SK-N-SH (cell line): ENCODE measurements around the gene HSD3B2. TPM values are rescaled to one million over a fixed set of nuclear protein-coding genes. Genes with fewer than 3 reads are reported as not detected.

Experiments used
- CTCF ChIA-PET: fragments of 300-600, 350-600 bp; formaldehyde crosslinking; extraction: SDS; loops from one replicate; lab custom pipeline; 2021; lab: Yijun Ruan, JAX
- POLR2A ChIA-PET: fragments of 350-600 bp; sonication (Branson Sonifier 250); formaldehyde crosslinking; extraction: SDS; loops from one replicate; lab custom pipeline; 2020; ENCODE audit warnings: antibody characterized with exemption, inconsistent platforms; lab: Yijun Ruan, JAX
- DNase-seq: peaks from one replicate; pipeline ENCODE4 v3.0.0; 2012
- H2AFZ ChIP-seq: fragments of 200-600 bp; sonication (generic); 2 replicates; pipeline ENCODE4 v1.8.1; 2016; ENCODE audit warnings: antibody characterized with exemption, mild to moderate bottlenecking, low read depth
- H3F3A ChIP-seq: fragments of 200-600 bp; sonication (generic); replicated peaks from 2 replicates; pipeline ENCODE3; 2016; ENCODE audit warnings: antibody characterized with exemption, mild to moderate bottlenecking; ENCODE audit not compliant: insufficient read depth
- H3K27ac ChIP-seq, 2 experiments: fragments of 200-500 bp in 1 of 2; fragments of 200-600 bp in 1 of 2; sonication (Bioruptor generic) in 1 of 2; sonication (generic), shearing (Covaris generic) in 1 of 2; 2 replicates each; pipeline versions ENCODE4 v1.5.1 to v1.6.1; 2014 to 2016; ENCODE audit warnings: low read depth in 2 of 2, inconsistent platforms in 1 of 2, low read length in 1 of 2, mild to moderate bottlenecking in 1 of 2, mixed read lengths in 1 of 2
- H3K27me3 ChIP-seq: fragments of 200-600 bp; sonication (generic), shearing (Covaris generic); 2 replicates; pipeline ENCODE4 v1.6.1; 2016; ENCODE audit warnings: mixed run types; ENCODE audit not compliant: insufficient read depth
- H3K36me3 ChIP-seq, 2 experiments: fragments of 200-500 bp in 1 of 2; fragments of 200-600 bp in 1 of 2; sonication (Bioruptor generic) in 1 of 2; sonication (generic) in 1 of 2; replicated peaks in 1 of 2; 2 replicates each; pipeline versions ENCODE3 to v1.5.1; 2014 to 2016; ENCODE audit warnings: low read length in 1 of 2, mild to moderate bottlenecking in 1 of 2; ENCODE audit not compliant: insufficient read depth in 2 of 2, control insufficient read depth in 1 of 2
- H3K4me1 ChIP-seq, 2 experiments: fragments of 200-500 bp in 1 of 2; fragments of 200-600 bp in 1 of 2; sonication (Bioruptor generic) in 1 of 2; sonication (generic), shearing (Covaris generic) in 1 of 2; 2 replicates each; pipeline versions ENCODE4 v1.5.1 to v1.6.1; 2014 to 2016; ENCODE audit warnings: low read depth in 1 of 2, low read length in 1 of 2, mixed run types in 1 of 2; ENCODE audit not compliant: insufficient read depth in 2 of 2, control insufficient read depth in 1 of 2
- H3K4me2 ChIP-seq: fragments of 200-600 bp; sonication (generic), shearing (Covaris generic); 2 replicates; pipeline ENCODE4 v1.6.1; 2017; ENCODE audit warnings: mixed run types
- H3K4me3 ChIP-seq, 2 experiments: fragments of 200-500 bp in 1 of 2; fragments of 200-600 bp in 1 of 2; sonication (Bioruptor generic) in 1 of 2; sonication (generic), shearing (Covaris generic) in 1 of 2; 2 replicates each; pipeline versions ENCODE4 v1.5.1 to v1.8.1; 2014 to 2016; ENCODE audit warnings: low read depth in 2 of 2, inconsistent platforms in 1 of 2, low read length in 1 of 2, mild to moderate bottlenecking in 1 of 2, mixed read lengths in 1 of 2, moderate library complexity in 1 of 2
- H3K79me2 ChIP-seq: fragments of 200-600 bp; sonication (generic); 2 replicates; pipeline ENCODE4 v1.8.1; 2017; ENCODE audit warnings: mild to moderate bottlenecking; ENCODE audit not compliant: insufficient read depth
- H3K9ac ChIP-seq: fragments of 200-600 bp; sonication (generic); 2 replicates; pipeline ENCODE4 v1.6.1; 2017; ENCODE audit warnings: mixed run types
- H3K9me2 ChIP-seq: fragments of 200-600 bp; sonication (generic); 2 replicates; pipeline ENCODE4 v1.6.1; 2017; ENCODE audit warnings: mixed run types
- H3K9me3 ChIP-seq: fragments of 200-600 bp; sonication (generic); 2 replicates; pipeline ENCODE4 v1.6.1; 2017; ENCODE audit warnings: mixed run types, mild to moderate bottlenecking, moderate library complexity
- H4K20me1 ChIP-seq: fragments of 200-600 bp; sonication (generic); 2 replicates; pipeline ENCODE4 v1.6.1; 2017; ENCODE audit warnings: mild to moderate bottlenecking, mixed run types; ENCODE audit not compliant: insufficient read depth
- CHD2 ChIP-seq: fragments of 150-350 bp; IDR thresholded peaks from 2 replicates; pipeline ENCODE4 v1.6.1; 2018; ENCODE audit warnings: low read length; ENCODE audit not compliant: partially characterized antibody
- ELF1 ChIP-seq: IDR thresholded peaks from 2 replicates; pipeline ENCODE4 v1.4.0; 2012
- EZH2phosphoT487 ChIP-seq: fragments of 200-600 bp; sonication (generic); IDR thresholded peaks from 2 replicates; pipeline ENCODE4 v1.6.1; 2017; ENCODE audit warnings: low read depth, mixed run types, mild to moderate bottlenecking, antibody characterized with exemption, moderate library complexity, borderline replicate concordance
- GATA2 ChIP-seq: sonication (generic); formaldehyde crosslinking; IDR thresholded peaks from 2 replicates; pipeline ENCODE4 v1.5.0; 2020; ENCODE audit warnings: mild to moderate bottlenecking, missing genetic modification reagents
- JUND ChIP-seq: IDR thresholded peaks from 2 replicates; pipeline ENCODE4 v1.4.0; 2012
- MAX ChIP-seq: IDR thresholded peaks from 2 replicates; pipeline ENCODE4 v1.4.0; 2012; ENCODE audit warnings: low read depth
- MXI1 ChIP-seq: IDR thresholded peaks from 2 replicates; pipeline ENCODE4 v1.6.1; 2012; ENCODE audit warnings: mild to moderate bottlenecking, low read depth, low read length, improper control_type of control experiment
- NFIC ChIP-seq: IDR thresholded peaks from 2 replicates; pipeline ENCODE4 v1.4.0; 2012; ENCODE audit warnings: borderline replicate concordance
- PBX3 ChIP-seq: IDR thresholded peaks from 2 replicates; pipeline ENCODE4; 2012
- REST ChIP-seq: IDR thresholded peaks from 2 replicates; pipeline ENCODE4 v1.6.1; 2012; ENCODE audit warnings: mild to moderate bottlenecking, low read depth, low read length, moderate library complexity
- RFX5 ChIP-seq: IDR thresholded peaks from 2 replicates; pipeline ENCODE4 v1.6.1; 2012; ENCODE audit warnings: mild to moderate bottlenecking, improper control_type of control experiment, low read length
- TAF1 ChIP-seq: IDR thresholded peaks from 2 replicates; pipeline ENCODE4 v1.6.1; 2012; ENCODE audit warnings: low read depth, mild to moderate bottlenecking, low read length, moderate library complexity, borderline replicate concordance
- TEAD4 ChIP-seq: IDR thresholded peaks from 2 replicates; pipeline ENCODE4 v1.4.0; 2012; ENCODE audit warnings: mild to moderate bottlenecking, borderline replicate concordance; ENCODE audit not compliant: insufficient read depth
- YY1 ChIP-seq: IDR thresholded peaks from 2 replicates; pipeline ENCODE4 v1.4.0; 2012; ENCODE audit warnings: low read depth, mild to moderate bottlenecking
- ZBTB33 ChIP-seq: IDR thresholded peaks from 2 replicates; pipeline ENCODE4 v1.4.0; 2012; ENCODE audit warnings: low read depth, borderline replicate concordance
- WGBS: methylation state at CpG from one replicate; pipeline ENCODE4 v1.1.6; 2017; ENCODE audit warnings: low lambda C conversion rate; 5-methylcytosine and 5-hydroxymethylcytosine counted together
- polyA plus RNA-seq, 3 experiments: library from polyadenylated mRNA; depleted of rRNA; stranded (reverse); fragments of >200 nt; gene quantifications; 2 replicates each; pipeline ENCODE4 v1.2.3, GENCODE V29; 2012

Gene HSD3B2
- polyA plus RNA-seq, 1 of the 3 experiments (the other 2 are of a cell fraction), result not detected

GRCh38 chr1:119384591-119384990 is 30.4 kb upstream of the HSD3B2 start:
- Histone ChIP-seq H3K9ac (no peak overlapping the region), H3K36me3 (no peaks in the 10 kb centered on the region), H3K4me3 (no peak overlapping the region), H2AFZ (no peak overlapping the region), H3F3A (no peaks in the 10 kb centered on the region), H3K9me2 (no peaks in the 10 kb centered on the region), H3K27me3 (no peaks in the 10 kb centered on the region), H3K4me2 (no peak overlapping the region), H4K20me1 (no peaks in the 10 kb centered on the region), H3K4me1 (no peaks in the 10 kb centered on the region), H3K9me3 (no peaks in the 10 kb centered on the region), H3K79me2 (no peaks in the 10 kb centered on the region), H3K27ac (no peak overlapping the region)
- TF ChIP-seq NFIC, result no peak
- TF ChIP-seq MAX, result no peak
- TF ChIP-seq ELF1, result no peak
- TF ChIP-seq GATA2 (CRISPR knock-in tag), result no peak
- no peak for TF ChIP-seq EZH2phosphoT487
- CTCF ChIA-PET, result no interaction called here
- no peak for DNase-seq
- POLR2A ChIA-PET, result no interaction called here
- WGBS, result 3% methylated on average over 4 of the region's 4 CpGs

GRCh38 chr1:119385650-119386049 is 29.3 kb upstream of the HSD3B2 start:
- no peak overlapping the region for H2AFZ ChIP-seq
- no peaks in the 10 kb centered on the region for H3K4me1 ChIP-seq
- no peaks in the 10 kb centered on the region for H3F3A ChIP-seq
- ChIA-PET CTCF (interaction anchor here (0.6 kb wide), 1 partner anchor 49 kb away, joined by 3 read pairs; no protein-coding TSS in a partner anchor), POLR2A (no interaction called here)
- H3K9me2 ChIP-seq, result no peaks in the 10 kb centered on the region
- H3K27me3 ChIP-seq, result no peaks in the 10 kb centered on the region
- no peaks in the 10 kb centered on the region for H3K79me2 ChIP-seq
- H3K9ac ChIP-seq, result no peak overlapping the region
- 12% methylated on average over 1 of the region's 1 CpG for WGBS
- H3K27ac ChIP-seq, result no peak overlapping the region
- H3K36me3 ChIP-seq, result no peaks in the 10 kb centered on the region
- no peak for TF ChIP-seq NFIC
- TF ChIP-seq ZBTB33, result no peak
- TF ChIP-seq CHD2, result no peak
- TF ChIP-seq MXI1, result no peak
- no peaks in the 10 kb centered on the region for H4K20me1 ChIP-seq
- H3K9me3 ChIP-seq, result no peaks in the 10 kb centered on the region
- DNase-seq, result no peak
- no peak overlapping the region for H3K4me3 ChIP-seq
- H3K4me2 ChIP-seq, result no peak overlapping the region

- ChIA-PET CTCF (no interaction called here), POLR2A (no interaction called here)
- Histone ChIP-seq H3K4me2 (no peak overlapping the region), H3K4me3 (no peak overlapping the region), H3K9me3 (no peaks in the 10 kb centered on the region), H2AFZ (no peak overlapping the region), H3K27me3 (no peaks in the 10 kb centered on the region; the same call in 1 of the 2 replicates), H3F3A (no peaks in the 10 kb centered on the region), H4K20me1 (no peaks in the 10 kb centered on the region), H3K9me2 (no peaks in the 10 kb centered on the region), H3K4me1 (no peaks in the 10 kb centered on the region), H3K36me3 (no peaks in the 10 kb centered on the region), H3K9ac (no peak overlapping the region), H3K27ac (no peak overlapping the region), H3K79me2 (no peaks in the 10 kb centered on the region)
- no peak for DNase-seq
- 0% methylated on average over 3 of the region's 3 CpGs for WGBS
- no peak for TF ChIP-seq MAX
- TF ChIP-seq PBX3, result no peak
- no peak for TF ChIP-seq JUND
- TF ChIP-seq YY1, result no peak
- TF ChIP-seq RFX5, result no peak
- TF ChIP-seq TAF1, result no peak
- no peak for TF ChIP-seq REST
- TF ChIP-seq TEAD4, result no peak
- no peak for TF ChIP-seq MXI1
- no peak for TF ChIP-seq NFIC
Observed at GRCh38 chr1:119387858-119388257, 27.1 kb upstream of the HSD3B2 start.
